HUES6 (cell line): ENCODE data around the gene VEGFD.

Experiments
- H3K27ac ChIP-seq: 2 replicates; pipeline ENCODE4 v1.7.0; 2013; ENCODE audit warnings: low read depth, mild to moderate bottlenecking, low read length, inconsistent platforms
- H3K27me3 ChIP-seq: 2 replicates; pipeline ENCODE4 v1.6.1; 2013; ENCODE audit warnings: low read length; ENCODE audit not compliant: control insufficient read depth, insufficient read depth
- H3K36me3 ChIP-seq: 2 replicates; pipeline ENCODE4 v1.6.1; 2013; ENCODE audit warnings: low read length; ENCODE audit not compliant: control insufficient read depth, insufficient read depth
- H3K4me1 ChIP-seq: 2 replicates; pipeline ENCODE4 v1.6.1; 2013; ENCODE audit warnings: low read length; ENCODE audit not compliant: control insufficient read depth, insufficient read depth
- H3K4me3 ChIP-seq: 2 replicates; pipeline ENCODE4 v1.5.1; 2013; ENCODE audit warnings: low read depth, low read length
- H3K9ac ChIP-seq: one replicate; pipeline ENCODE4 v1.6.1; 2013; ENCODE audit warnings: mild to moderate bottlenecking, low read length
- H3K9me3 ChIP-seq: 2 replicates; pipeline ENCODE4 v1.6.1; 2013; ENCODE audit warnings: low read depth, low read length; ENCODE audit not compliant: control insufficient read depth, insufficient read depth

The VEGFD gene

GRCh38 chrX:15405846-15406245 lies 21.6 kb upstream of the VEGFD start:
- Histone ChIP-seq H3K36me3 (no peaks in the 10 kb centered on the region), H3K27ac (no peak overlapping the region), H3K4me3 (no peak overlapping the region), H3K9me3 (no peaks in the 10 kb centered on the region), H3K9ac (no peak overlapping the region), H3K27me3 (peaks cover 4% of the 10 kb centered on the region; the same call in 1 of the 2 replicates), H3K4me1 (peaks cover 6% of the 10 kb centered on the region)

- no peaks in the 10 kb centered on the region for H3K9me3 ChIP-seq
- no peak overlapping the region for H3K27ac ChIP-seq
- H3K27me3 ChIP-seq, result peaks cover 4% of the 10 kb centered on the region; the same call in 1 of the 2 replicates
- no peak overlapping the region for H3K4me3 ChIP-seq
- H3K9ac ChIP-seq, result no peak overlapping the region
- peaks cover 4% of the 10 kb centered on the region for H3K4me1 ChIP-seq
- no peaks in the 10 kb centered on the region for H3K36me3 ChIP-seq
These were observed 20.3 kb upstream of the VEGFD start for GRCh38 chrX:15404401-15405096.

- Histone ChIP-seq H3K27me3 (no peaks in the 10 kb centered on the region; the same call in 1 of the 2 replicates), H3K4me1 (peaks cover 13% of the 10 kb centered on the region), H3K4me3 (no peak overlapping the region), H3K27ac (no peak overlapping the region), H3K36me3 (no peaks in the 10 kb centered on the region), H3K9me3 (no peaks in the 10 kb centered on the region), H3K9ac (no peak overlapping the region)
These were observed 17.2 kb upstream of the VEGFD start for GRCh38 chrX:15401378-15401777.

- Histone ChIP-seq H3K4me1 (peaks cover 12% of the 10 kb centered on the region), H3K9me3 (no peaks in the 10 kb centered on the region), H3K36me3 (no peaks in the 10 kb centered on the region), H3K4me3 (no peak overlapping the region), H3K27me3 (no peaks in the 10 kb centered on the region; the same call in 1 of the 2 replicates), H3K27ac (no peak overlapping the region), H3K9ac (no peak overlapping the region)
These were observed 15.8 kb upstream of the VEGFD start for GRCh38 chrX:15399962-15400391.

- peaks cover 8% of the 10 kb centered on the region; the same call in 1 of the 2 replicates for H3K4me1 ChIP-seq
- no peaks in the 10 kb centered on the region for H3K9me3 ChIP-seq
- H3K27me3 ChIP-seq, result no peaks in the 10 kb centered on the region; the same call in 1 of the 2 replicates
- no peak overlapping the region for H3K9ac ChIP-seq
- no peak overlapping the region for H3K27ac ChIP-seq
- H3K4me3 ChIP-seq, result no peak overlapping the region
- H3K36me3 ChIP-seq, result no peaks in the 10 kb centered on the region
These were observed 14.7 kb upstream of the VEGFD start for GRCh38 chrX:15398874-15399273.

GRCh38 chrX:15395789-15396188 lies 11.6 kb upstream of the VEGFD start:
- H3K9ac ChIP-seq, result no peak overlapping the region
- no peak overlapping the region for H3K4me3 ChIP-seq
- H3K36me3 ChIP-seq, result no peaks in the 10 kb centered on the region
- no peaks in the 10 kb centered on the region; the same call in 1 of the 2 replicates for H3K27me3 ChIP-seq
- H3K27ac ChIP-seq, result no peak overlapping the region
- H3K4me1 ChIP-seq, result peaks cover 13% of the 10 kb centered on the region
- no peaks in the 10 kb centered on the region for H3K9me3 ChIP-seq

- peaks cover 5% of the 10 kb centered on the region; the same call in 1 of the 2 replicates for H3K4me1 ChIP-seq
- no peak overlapping the region for H3K4me3 ChIP-seq
- H3K27me3 ChIP-seq, result no peaks in the 10 kb centered on the region; the same call in 1 of the 2 replicates
- H3K27ac ChIP-seq, result no peak overlapping the region
- H3K9ac ChIP-seq, result no peak overlapping the region
- H3K9me3 ChIP-seq, result no peaks in the 10 kb centered on the region
- no peaks in the 10 kb centered on the region for H3K36me3 ChIP-seq
These were observed 7.6 kb upstream of the VEGFD start for GRCh38 chrX:15391850-15392249.

- Histone ChIP-seq H3K27ac (no peak overlapping the region), H3K4me3 (no peak overlapping the region), H3K36me3 (no peaks in the 10 kb centered on the region), H3K27me3 (no peaks in the 10 kb centered on the region; the same call in 1 of the 2 replicates), H3K9ac (no peak overlapping the region), H3K4me1 (peaks cover 8% of the 10 kb centered on the region; the same call in 1 of the 2 replicates), H3K9me3 (no peaks in the 10 kb centered on the region)
These were observed 1.4 kb downstream of the VEGFD start for GRCh38 chrX:15382813-15383212.

- Histone ChIP-seq H3K27me3 (peaks cover 3% of the 10 kb centered on the region; the same call in 1 of the 2 replicates), H3K4me1 (peaks cover 7% of the 10 kb centered on the region), H3K9ac (no peak overlapping the region), H3K9me3 (peaks cover 6% of the 10 kb centered on the region; the same call in 1 of the 2 replicates), H3K36me3 (no peaks in the 10 kb centered on the region), H3K27ac (no peak overlapping the region), H3K4me3 (no peak overlapping the region)
These were observed 7.3 kb downstream of the VEGFD start for GRCh38 chrX:15376956-15377355.

- H3K27ac ChIP-seq, result no peak overlapping the region
- H3K4me3 ChIP-seq, result no peak overlapping the region
- peaks cover 6% of the 10 kb centered on the region; the same call in 1 of the 2 replicates for H3K9me3 ChIP-seq
- peaks cover 7% of the 10 kb centered on the region for H3K4me1 ChIP-seq
- peaks cover 6% of the 10 kb centered on the region; the same call in 1 of the 2 replicates for H3K27me3 ChIP-seq
- H3K36me3 ChIP-seq, result no peaks in the 10 kb centered on the region
- no peak overlapping the region for H3K9ac ChIP-seq
These were observed 10.2 kb downstream of the VEGFD start for GRCh38 chrX:15373976-15374375.

GRCh38 chrX:15366506-15367352 lies 17.5 kb downstream of the VEGFD start:
- Histone ChIP-seq H3K27me3 (peaks cover 8% of the 10 kb centered on the region; the same call in 1 of the 2 replicates), H3K4me1 (no peaks in the 10 kb centered on the region; the same call in 1 of the 2 replicates)

More at GRCh38 chrX:15366506-15367352, 17.5 kb downstream of the VEGFD start:
- H3K4me3 ChIP-seq, result no peak overlapping the region
- H3K27ac ChIP-seq, result no peak overlapping the region
- H3K9me3 ChIP-seq, result no peaks in the 10 kb centered on the region
- H3K9ac ChIP-seq, result no peak overlapping the region
- H3K36me3 ChIP-seq, result no peaks in the 10 kb centered on the region
